Keratinocyte (primary cell): Measurements from ENCODE around the gene LRRC7. TPM values are rescaled to one million over a fixed set of nuclear protein-coding genes. Genes with fewer than 3 reads are reported as not detected.
"Not testable (repeated sequence)": the region's sequence is repeated elsewhere in the genome, so short reads cannot be mapped to it uniquely, and the experiment has no call there.

Experiments used
- DNase-seq: peaks from one replicate; pipeline ENCODE4 v3.0.0-alpha.2; 2011; ENCODE audit warnings: low read depth, missing footprints, low spot score
- FAIRE-seq: peaks from 2 replicates; lab custom pipeline; 2011; peaks lifted over from hg19 to GRCh38; lab: Jason Lieb, UNC
- H2AFZ ChIP-seq: 2 replicates; pipeline ENCODE4 v1.6.0; 2012; ENCODE audit warnings: low read length, control low read depth, inconsistent platforms; ENCODE audit not compliant: control insufficient read depth
- H3K27ac ChIP-seq: 2 replicates; pipeline ENCODE4 v1.5.1; 2011; ENCODE audit warnings: low read length; ENCODE audit not compliant: control insufficient read depth, insufficient read depth
- H3K27me3 ChIP-seq: 3 replicates; pipeline ENCODE4 v1.6.0; 2011; ENCODE audit warnings: low read length; ENCODE audit not compliant: control insufficient read depth, insufficient read depth; ENCODE audit errors: extremely low read depth
- H3K36me3 ChIP-seq, 2 experiments: 2 replicates in 1 of 2; 3 replicates in 1 of 2; pipeline ENCODE4 v1.5.1; 2011; ENCODE audit warnings: low read length in 2 of 2, mild to moderate bottlenecking in 1 of 2; ENCODE audit not compliant: control insufficient read depth in 2 of 2, insufficient read depth in 2 of 2; ENCODE audit errors: extremely low read depth in 1 of 2
- H3K4me1 ChIP-seq: 3 replicates; pipeline ENCODE4 v1.5.1; 2011; ENCODE audit warnings: low read length; ENCODE audit not compliant: control insufficient read depth, insufficient read depth; ENCODE audit errors: extremely low read depth
- H3K4me2 ChIP-seq: 3 replicates; pipeline ENCODE4 v1.6.0; 2011; ENCODE audit warnings: low read depth, low read length; ENCODE audit not compliant: control insufficient read depth, insufficient read depth; ENCODE audit errors: extremely low read depth
- H3K4me3 ChIP-seq, 3 experiments: fragments of 200-600 bp in 1 of 3; sonication (generic) in 1 of 3; 2 replicates in 2 of 3; 3 replicates in 1 of 3; pipeline ENCODE4 v1.5.1; 2011 to 2016; ENCODE audit warnings: low read length in 3 of 3, mild to moderate bottlenecking in 3 of 3, control low read depth in 2 of 3, inconsistent platforms in 1 of 3, low read depth in 1 of 3, mixed read lengths in 1 of 3, mixed run types in 1 of 3, moderate library complexity in 1 of 3; ENCODE audit not compliant: control insufficient read depth in 2 of 3, insufficient read depth in 2 of 3; ENCODE audit errors: extremely low read depth in 1 of 3
- H3K79me2 ChIP-seq: 2 replicates; pipeline ENCODE4 v1.6.0; 2012; ENCODE audit warnings: low read length; ENCODE audit not compliant: control insufficient read depth, insufficient read depth
- H3K9ac ChIP-seq: 3 replicates; pipeline ENCODE4 v1.6.0; 2011; ENCODE audit warnings: low read length; ENCODE audit not compliant: control insufficient read depth, insufficient read depth; ENCODE audit errors: extremely low read depth
- H3K9me1 ChIP-seq: 3 replicates; pipeline ENCODE4 v1.6.0; 2011; ENCODE audit warnings: low read length; ENCODE audit not compliant: control insufficient read depth, insufficient read depth; ENCODE audit errors: extremely low read depth
- H3K9me3 ChIP-seq: 2 replicates; pipeline ENCODE4 v1.5.1; 2012; ENCODE audit warnings: low read depth, low read length; ENCODE audit not compliant: control insufficient read depth
- H4K20me1 ChIP-seq: 3 replicates; pipeline ENCODE4 v1.6.0; 2011; ENCODE audit warnings: low read length; ENCODE audit not compliant: control insufficient read depth, insufficient read depth; ENCODE audit errors: extremely low read depth
- CTCF ChIP-seq, 3 experiments: IDR thresholded peaks in 1 of 3; conservative IDR thresholded peaks in 1 of 3; optimal IDR thresholded peaks in 1 of 3; 2 replicates in 2 of 3; 3 replicates in 1 of 3; pipeline versions ENCODE3 to v1.5.1; 2011; ENCODE audit warnings: low read length in 3 of 3, mild to moderate bottlenecking in 3 of 3, moderate library complexity in 2 of 3, control low read depth in 1 of 3, inconsistent platforms in 1 of 3; ENCODE audit not compliant: insufficient read depth in 2 of 3; ENCODE audit errors: extremely low read depth in 1 of 3
- EZH2 ChIP-seq: IDR thresholded peaks from one replicate; pipeline ENCODE4 v1.6.1; 2012; ENCODE audit warnings: inconsistent platforms, mild to moderate bottlenecking, low read length, moderate library complexity
- dilution Hi-C: fragments of 300-500 bp; cut with MboI; formaldehyde crosslinking; loops from one replicate; pipeline ENCODE4 v1.7.0; 2020; ENCODE audit warnings: low sequenced_read_pairs; ENCODE audit not compliant: extremely low pct_ligation_motif_present
- polyA plus RNA-seq, 5 experiments: library from polyadenylated mRNA; depleted of rRNA in 3 of 5; stranded (reverse) in 3 of 5; stranded (forward) in 1 of 5; unstranded in 1 of 5; fragments of >200 nt; gene quantifications; 1 replicate in 1 of 5; 2 replicates in 3 of 5; 3 replicates in 1 of 5; pipeline versions ENCODE4 v1.2.1 to v1.2.3, GENCODE V29; 2011 to 2012; ENCODE audit warnings: missing spikeins in 2 of 5, low read depth in 1 of 5, low replicate concordance in 1 of 5

Gene LRRC7
- polyA plus RNA-seq, 1 donor (not counting 4 experiments of a cell fraction or from before 2014, with no cell fraction given) = 0.28 TPM

GRCh38 chr1:69921486-69921885 lies 353.8 kb downstream of the LRRC7 start:
- H3K36me3 ChIP-seq = no peaks in the 10 kb centered on the region
- DNase-seq (no peak), FAIRE-seq (no peak)
- no peak overlapping the region for H2AFZ ChIP-seq
- dilution Hi-C loops = no loop called here
- no peak overlapping the region for H3K4me3 ChIP-seq
- H4K20me1 ChIP-seq = no peaks in the 10 kb centered on the region
- H3K4me1 ChIP-seq = no peaks in the 10 kb centered on the region
- H3K9me1 ChIP-seq = no peaks in the 10 kb centered on the region
- H3K27me3 ChIP-seq = no peaks in the 10 kb centered on the region
- no peaks in the 10 kb centered on the region for H3K9me3 ChIP-seq
- H3K9ac ChIP-seq = no peak overlapping the region
- H3K79me2 ChIP-seq = no peaks in the 10 kb centered on the region
- no peak for TF ChIP-seq CTCF (optimal IDR thresholded peaks at IDR 0.05 in 1 of 3, IDR thresholded peaks at IDR 0.05 in 1 of 3, conservative IDR thresholded peaks at IDR 0.05 in 1 of 3; ENCODE audit: extremely low read depth in 1 of 3, insufficient read depth in 2 of 3, low read length in 3 of 3)
- TF ChIP-seq EZH2 = no peak
- H3K4me2 ChIP-seq = no peak overlapping the region
- no peak overlapping the region for H3K27ac ChIP-seq

GRCh38 chr1:69928234-69928633 lies 360.5 kb downstream of the LRRC7 start:
- FAIRE-seq, H3K9me1 ChIP-seq, H3K27ac ChIP-seq, H3K9ac ChIP-seq, H3K9me3 ChIP-seq, H4K20me1 ChIP-seq, DNase-seq, H3K4me3 ChIP-seq, H2AFZ ChIP-seq, H3K4me2 ChIP-seq, H3K27me3 ChIP-seq, H3K79me2 ChIP-seq, H3K36me3 ChIP-seq, dilution Hi-C loops, H3K4me1 ChIP-seq: not testable (repeated sequence)

- Histone ChIP-seq H3K9me1 (no peaks in the 10 kb centered on the region), H3K79me2 (no peaks in the 10 kb centered on the region), H3K4me1 (no peaks in the 10 kb centered on the region), H3K4me3 (no peak overlapping the region), H4K20me1 (no peaks in the 10 kb centered on the region), H3K9ac (no peak overlapping the region), H3K9me3 (no peaks in the 10 kb centered on the region), H2AFZ (no peak overlapping the region), H3K36me3 (no peaks in the 10 kb centered on the region), H3K27me3 (no peaks in the 10 kb centered on the region), H3K27ac (no peak overlapping the region), H3K4me2 (no peak overlapping the region)
- DNase-seq (no peak), FAIRE-seq (no peak)
- TF ChIP-seq EZH2 (no peak), CTCF (optimal IDR thresholded peaks at IDR 0.05 in 1 of 3, IDR thresholded peaks at IDR 0.05 in 1 of 3, conservative IDR thresholded peaks at IDR 0.05 in 1 of 3; ENCODE audit: extremely low read depth in 1 of 3, insufficient read depth in 2 of 3, low read length in 3 of 3) (no peak)
- dilution Hi-C loops = no loop called here
Observed at GRCh38 chr1:69929308-69930057, 361.8 kb downstream of the LRRC7 start.
